H9 (cell line): ENCODE results near the gene SCYGR6. TPM values are rescaled to one million over a fixed set of nuclear protein-coding genes. Genes with fewer than 3 reads are reported as not detected.

Source experiments
- DNase-seq: peaks from one replicate; pipeline ENCODE4 v3.0.0-alpha.2; 2017
- H2AFZ ChIP-seq: one replicate; pipeline ENCODE4 v1.6.1; 2013; ENCODE audit warnings: mild to moderate bottlenecking, low read length, control low read depth, moderate library complexity
- H2AK5ac ChIP-seq: 2 replicates; pipeline ENCODE4 v1.6.1; 2013; ENCODE audit warnings: low read length, control low read depth, mixed read lengths; ENCODE audit not compliant: insufficient read length
- H2BK120ac ChIP-seq: one replicate; pipeline ENCODE4 v1.6.1; 2013; ENCODE audit warnings: low read depth, mild to moderate bottlenecking, low read length, control low read depth, inconsistent platforms; ENCODE audit not compliant: poor library complexity, severe bottlenecking
- H2BK12ac ChIP-seq: 2 replicates; pipeline ENCODE4 v1.6.1; 2013; ENCODE audit warnings: low read length, control low read depth, mixed read lengths, low read depth; ENCODE audit not compliant: insufficient read length
- H2BK15ac ChIP-seq: 2 replicates; pipeline ENCODE4 v1.6.1; 2013; ENCODE audit warnings: low read depth, low read length, control low read depth
- H2BK20ac ChIP-seq: one replicate; pipeline ENCODE4 v1.6.1; 2013; ENCODE audit warnings: low read depth, mild to moderate bottlenecking, low read length, control low read depth, inconsistent platforms; ENCODE audit not compliant: poor library complexity, severe bottlenecking
- H2BK5ac ChIP-seq: 2 replicates; pipeline ENCODE4 v1.6.1; 2013; ENCODE audit warnings: low read length, control low read depth, mixed read lengths; ENCODE audit not compliant: insufficient read length
- H3K14ac ChIP-seq: 2 replicates; pipeline ENCODE4 v1.6.1; 2013; ENCODE audit warnings: low read length, control low read depth; ENCODE audit not compliant: insufficient read depth
- H3K18ac ChIP-seq: 2 replicates; pipeline ENCODE4 v1.6.1; 2013; ENCODE audit warnings: low read depth, mild to moderate bottlenecking, mixed read lengths, low read length, control low read depth; ENCODE audit not compliant: insufficient read length
- H3K23ac ChIP-seq: 2 replicates; pipeline ENCODE4 v1.6.1; 2013; ENCODE audit warnings: low read length, control low read depth, mixed read lengths, low read depth; ENCODE audit not compliant: insufficient read length
- H3K23me2 ChIP-seq: 2 replicates; pipeline ENCODE4 v1.6.1; 2013; ENCODE audit warnings: low read depth, mild to moderate bottlenecking, mixed read lengths, low read length, control low read depth; ENCODE audit not compliant: insufficient read length, poor library complexity, severe bottlenecking
- H3K27ac ChIP-seq: 2 replicates; pipeline ENCODE4 v1.5.1; 2013; ENCODE audit warnings: low read length, control low read depth, mixed read lengths, low read depth; ENCODE audit not compliant: insufficient read length
- H3K27me3 ChIP-seq: 2 replicates; pipeline ENCODE4 v1.6.1; 2013; ENCODE audit warnings: low read length, control low read depth, inconsistent platforms; ENCODE audit not compliant: insufficient read depth
- H3K4ac ChIP-seq: 2 replicates; pipeline ENCODE4 v1.6.1; 2013; ENCODE audit warnings: low read depth, mild to moderate bottlenecking, control low read depth, inconsistent platforms, low read length, moderate library complexity
- H3K4me1 ChIP-seq: 2 replicates; pipeline ENCODE4 v1.6.1; 2013; ENCODE audit warnings: low read length, control low read depth, inconsistent platforms; ENCODE audit not compliant: insufficient read depth
- H3K4me2 ChIP-seq: 2 replicates; pipeline ENCODE4 v1.6.1; 2013; ENCODE audit warnings: low read length, control low read depth, mixed read lengths; ENCODE audit not compliant: insufficient read length, insufficient read depth
- H3K56ac ChIP-seq: 2 replicates; pipeline ENCODE4 v1.6.1; 2013; ENCODE audit warnings: low read depth, mild to moderate bottlenecking, mixed read lengths, low read length, control low read depth; ENCODE audit not compliant: insufficient read length
- H3K79me1 ChIP-seq: 2 replicates; pipeline ENCODE4 v1.6.1; 2013; ENCODE audit warnings: low read depth, mild to moderate bottlenecking, moderate library complexity, low read length, control low read depth, inconsistent platforms; ENCODE audit not compliant: insufficient read depth, poor library complexity, severe bottlenecking
- H3K79me2 ChIP-seq: 2 replicates; pipeline ENCODE4 v1.6.1; 2013; ENCODE audit warnings: low read length, control low read depth, inconsistent platforms; ENCODE audit not compliant: insufficient read depth
- H3K9ac ChIP-seq: 2 replicates; pipeline ENCODE4 v1.6.1; 2013; ENCODE audit warnings: low read length, control low read depth, mixed read lengths; ENCODE audit not compliant: insufficient read length; ENCODE audit errors: extremely low read depth
- H3K9me3 ChIP-seq: one replicate; pipeline ENCODE4 v1.6.1; 2013; ENCODE audit warnings: low read depth, low read length, inconsistent platforms; ENCODE audit not compliant: control insufficient read depth
- H3T11ph ChIP-seq: one replicate; pipeline ENCODE4 v1.6.1; 2013; ENCODE audit warnings: mild to moderate bottlenecking, low read length, control low read depth, inconsistent platforms
- H4K20me1 ChIP-seq: one replicate; pipeline ENCODE4 v1.6.1; 2013; ENCODE audit not compliant: control insufficient read depth, insufficient read length, insufficient read depth
- H4K5ac ChIP-seq: 2 replicates; pipeline ENCODE4 v1.6.1; 2013; ENCODE audit warnings: low read depth, mild to moderate bottlenecking, mixed read lengths, low read length, control low read depth; ENCODE audit not compliant: insufficient read length
- H4K8ac ChIP-seq: replicated peaks from 2 replicates; pipeline ENCODE4 v1.6.1; 2013; ENCODE audit warnings: low read length, control low read depth, mixed read lengths, low read depth; ENCODE audit not compliant: insufficient read length
- H4K91ac ChIP-seq: 2 replicates; pipeline ENCODE4 v1.6.1; 2013; ENCODE audit warnings: low read depth, mild to moderate bottlenecking, moderate library complexity, mixed read lengths, low read length, control low read depth; ENCODE audit not compliant: insufficient read length
- H3K27ac Mint-ChIP-seq, 3 experiments: 2 replicates in 2 of 3; 3 replicates in 1 of 3; pipeline ENCODE4 v1.8.0; 2020 to 2021; ENCODE audit warnings: mixed read lengths in 3 of 3, mild to moderate bottlenecking in 1 of 3, moderate library complexity in 1 of 3
- H3K27me3 Mint-ChIP-seq: 2 replicates; pipeline ENCODE4 v1.8.0; 2021; ENCODE audit warnings: low read depth, mild to moderate bottlenecking, moderate library complexity, mixed read lengths
- H3K36me3 Mint-ChIP-seq, 3 experiments: 2 replicates in 2 of 3; 3 replicates in 1 of 3; pipeline ENCODE4 v1.8.0; 2020 to 2021; ENCODE audit warnings: low read depth in 3 of 3, mixed read lengths in 3 of 3; ENCODE audit not compliant: insufficient read depth in 1 of 3
- H3K4me1 Mint-ChIP-seq, 2 experiments: 2 replicates each; pipeline ENCODE4 v1.8.0; 2020; ENCODE audit warnings: mixed read lengths in 2 of 2
- H3K4me3 Mint-ChIP-seq, 2 experiments: 2 replicates in 1 of 2; 3 replicates in 1 of 2; pipeline ENCODE4 v1.8.0; 2020 to 2021; ENCODE audit warnings: mild to moderate bottlenecking in 2 of 2, mixed read lengths in 2 of 2, moderate library complexity in 1 of 2
- H3K9me3 Mint-ChIP-seq, 2 experiments: 2 replicates in 1 of 2; 3 replicates in 1 of 2; pipeline ENCODE4 v1.8.0; 2020; ENCODE audit warnings: mild to moderate bottlenecking in 2 of 2, mixed read lengths in 2 of 2, moderate library complexity in 1 of 2
- WGBS: extraction: QIAGEN DNeasy Blood & Tissue Kit; methylation state at CpG from one replicate; pipeline ENCODE4 v1.1.7; 2013; ENCODE audit warnings: missing lambda C conversion rate, low lambda C conversion rate, mixed read lengths; ENCODE audit not compliant: insufficient read length; ENCODE audit errors: extremely low coverage; 5-methylcytosine and 5-hydroxymethylcytosine counted together
- total RNA-seq: library from RNA; stranded (reverse); gene quantifications from 2 replicates; pipeline ENCODE4 v1.2.1, GENCODE V29; 2021
- TF ChIP-seq, protein P1 (sequence below): fragments of 200-600 bp; sonication (generic); conservative IDR thresholded peaks from 3 replicates; pipeline ENCODE4 v1.8.0; 2021; ENCODE audit warnings: antibody characterized with exemption, mild to moderate bottlenecking

Gene SCYGR6
- total RNA-seq, 1 experiment from 2014 or later, result not detected

- Histone ChIP-seq H3K79me1 (no peaks in the 10 kb centered on the region), H3K23ac (no peak overlapping the region), H2AFZ (no peak overlapping the region), H3K9me3 (no peaks in the 10 kb centered on the region), H2BK15ac (no peak overlapping the region), H3K27ac (no peak overlapping the region), H3K4ac (no peak overlapping the region), H3K4me2 (no peak overlapping the region), H3T11ph (no peak overlapping the region), H2BK5ac (no peak overlapping the region), H2BK12ac (no peak overlapping the region), H3K56ac (no peak overlapping the region), H4K91ac (no peak overlapping the region), H3K9ac (no peak overlapping the region), H3K14ac (no peak overlapping the region), H2AK5ac (no peak overlapping the region), H4K8ac (no peak overlapping the region), H4K20me1 (no peaks in the 10 kb centered on the region), H2BK20ac (no peak overlapping the region), H3K27me3 (no peaks in the 10 kb centered on the region), H3K79me2 (no peaks in the 10 kb centered on the region), H2BK120ac (no peak overlapping the region), H3K18ac (no peak overlapping the region), H3K23me2 (no peaks in the 10 kb centered on the region), H4K5ac (no peak overlapping the region), H3K4me1 (peaks cover 4% of the 10 kb centered on the region; the same call in 1 of the 2 replicates)
- Mint-ChIP-seq H3K36me3 (no peaks in the 10 kb centered on the region), H3K4me1 (peaks cover 20 to 22% of the 10 kb centered on the region in 2 experiments), H3K27ac (no peak overlapping the region; a peak in 1 of 7 replicates), H3K9me3 (no peaks in the 10 kb centered on the region), H3K27me3 (no peaks in the 10 kb centered on the region), H3K4me3 (no peak overlapping the region)
- no peak for DNase-seq
- TF ChIP-seq, protein P1, sequence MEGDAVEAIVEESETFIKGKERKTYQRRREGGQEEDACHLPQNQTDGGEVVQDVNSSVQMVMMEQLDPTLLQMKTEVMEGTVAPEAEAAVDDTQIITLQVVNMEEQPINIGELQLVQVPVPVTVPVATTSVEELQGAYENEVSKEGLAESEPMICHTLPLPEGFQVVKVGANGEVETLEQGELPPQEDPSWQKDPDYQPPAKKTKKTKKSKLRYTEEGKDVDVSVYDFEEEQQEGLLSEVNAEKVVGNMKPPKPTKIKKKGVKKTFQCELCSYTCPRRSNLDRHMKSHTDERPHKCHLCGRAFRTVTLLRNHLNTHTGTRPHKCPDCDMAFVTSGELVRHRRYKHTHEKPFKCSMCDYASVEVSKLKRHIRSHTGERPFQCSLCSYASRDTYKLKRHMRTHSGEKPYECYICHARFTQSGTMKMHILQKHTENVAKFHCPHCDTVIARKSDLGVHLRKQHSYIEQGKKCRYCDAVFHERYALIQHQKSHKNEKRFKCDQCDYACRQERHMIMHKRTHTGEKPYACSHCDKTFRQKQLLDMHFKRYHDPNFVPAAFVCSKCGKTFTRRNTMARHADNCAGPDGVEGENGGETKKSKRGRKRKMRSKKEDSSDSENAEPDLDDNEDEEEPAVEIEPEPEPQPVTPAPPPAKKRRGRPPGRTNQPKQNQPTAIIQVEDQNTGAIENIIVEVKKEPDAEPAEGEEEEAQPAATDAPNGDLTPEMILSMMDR, result no peak
- no CpG with 5 or more reads among the region's 5 CpGs for WGBS
Observed at GRCh38 chr2:227674485-227674884, 50.1 kb downstream of the SCYGR6 start.

Other genes starting within 250 kb of the SCYGR6 start
- gene SCYGR2, start 125.9 kb downstream of the SCYGR6 start, total RNA-seq, result not detected in 2 replicates
- not detected in 2 replicates for gene SCYGR3, start 109.9 kb downstream of the SCYGR6 start, total RNA-seq
- not detected in 2 replicates for gene SCYGR4, start 107.3 kb downstream of the SCYGR6 start, total RNA-seq
- gene SCYGR5, start 58.0 kb downstream of the SCYGR6 start, total RNA-seq, result not detected in 2 replicates
- 1.8 and 2.3 TPM in 2 replicates for gene SLC19A3, start 6.7 kb downstream of the SCYGR6 start, total RNA-seq
- not detected in 2 replicates for gene SCYGR7, start 3.6 kb upstream of the SCYGR6 start, total RNA-seq
- gene SCYGR8, start 21.1 kb upstream of the SCYGR6 start, total RNA-seq, result not detected in 2 replicates
- not detected in 2 replicates for gene CCL20, start 89.1 kb upstream of the SCYGR6 start, total RNA-seq
- 0.37 TPM in 1 of 2 replicates, not detected in the other for gene DAW1, start 146.9 kb upstream of the SCYGR6 start, total RNA-seq